ENCODE data around the gene CAPZB.

Gene CAPZB

GRCh38 chr1:19432943-19433718 lies 52.2 kb downstream of the CAPZB start:
- no peak overlapping the region for H3K4me3 ChIP-seq (ENCODE audit: low read length)
- no peak overlapping the region for H3K27ac ChIP-seq (ENCODE audit: low read length)
- H3K9me3 ChIP-seq (ENCODE audit: insufficient read depth, low read depth, low read length): no peaks in the 10 kb centered on the region
- H3K9ac ChIP-seq (ENCODE audit: low read depth, low read length): no peak overlapping the region
- peaks cover 8% of the 10 kb centered on the region; the same call in 1 of the 2 replicates for H3K4me1 ChIP-seq (ENCODE audit: insufficient read depth, low read length)
- H3K36me3 ChIP-seq (ENCODE audit: insufficient read depth, low read depth, low read length): peaks cover 30% of the 10 kb centered on the region
- no peaks in the 10 kb centered on the region for H3K27me3 ChIP-seq (ENCODE audit: insufficient read depth, low read length)

DNA sequence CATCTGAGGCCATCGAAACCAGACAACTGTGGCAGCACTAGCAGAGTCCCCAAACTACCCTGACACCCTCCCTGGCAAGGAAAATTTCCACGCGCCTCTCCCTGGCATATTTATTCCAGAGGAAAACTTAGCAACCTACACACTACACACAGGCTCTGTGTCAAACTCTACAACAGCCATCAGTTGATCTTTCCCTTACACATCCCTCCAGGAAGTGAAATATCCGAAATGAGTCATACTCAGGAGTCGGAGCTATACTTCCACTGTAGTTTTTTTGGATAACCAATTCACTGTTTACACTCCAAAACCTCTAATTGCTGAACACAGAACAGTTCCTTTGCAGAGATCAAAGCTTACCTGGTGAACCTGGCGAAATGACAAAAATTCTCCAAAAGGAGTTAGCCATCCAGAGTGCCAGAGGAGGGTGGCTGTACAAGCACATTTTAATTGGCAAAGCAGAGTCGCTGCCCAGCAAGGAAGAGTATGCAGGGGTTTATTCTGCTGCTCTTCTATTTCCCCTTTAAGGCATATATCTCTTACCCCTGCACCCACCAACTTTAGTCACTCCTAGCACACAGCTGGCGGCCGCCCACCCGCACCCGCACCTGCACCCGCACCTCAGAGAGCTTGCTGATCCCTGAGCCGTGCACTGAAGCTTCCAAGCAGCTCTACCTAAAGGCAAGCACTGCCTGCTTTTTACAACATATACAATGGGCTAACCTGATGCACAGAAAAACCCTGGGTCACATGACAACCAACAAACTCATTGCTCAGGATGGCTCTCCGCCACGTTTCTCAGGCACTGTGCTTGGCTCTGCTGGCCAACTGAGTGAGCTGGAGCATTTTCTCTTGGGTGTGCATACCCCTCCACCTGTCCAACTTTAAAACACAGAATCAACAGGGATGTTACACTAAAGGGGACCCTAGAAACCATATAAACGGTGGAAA lies 54.9 kb downstream of the CAPZB start:
- Histone ChIP-seq H3K4me3 (ENCODE audit: low read length) (no peak overlapping the region), H3K36me3 (ENCODE audit: insufficient read depth, low read depth, low read length) (0 out of 2 replicates have a peak, but pooled peaks cover 4% of the 10 kb centered on the region), H3K9me3 (ENCODE audit: insufficient read depth, low read depth, low read length) (no peaks in the 10 kb centered on the region), H3K4me1 (ENCODE audit: insufficient read depth, low read length) (peaks cover 8% of the 10 kb centered on the region; the same call in 1 of the 2 replicates), H3K9ac (ENCODE audit: low read depth, low read length) (no peak overlapping the region), H3K27ac (ENCODE audit: low read length) (no peak overlapping the region), H3K27me3 (ENCODE audit: insufficient read depth, low read length) (no peaks in the 10 kb centered on the region)

- Histone ChIP-seq H3K4me3 (ENCODE audit: low read length) (no peak overlapping the region), H3K36me3 (ENCODE audit: insufficient read depth, low read depth, low read length) (no peaks in the 10 kb centered on the region), H3K9me3 (ENCODE audit: insufficient read depth, low read depth, low read length) (no peaks in the 10 kb centered on the region), H3K27ac (ENCODE audit: low read length) (no peak overlapping the region), H3K9ac (ENCODE audit: low read depth, low read length) (no peak overlapping the region), H3K4me1 (ENCODE audit: insufficient read depth, low read length) (peaks cover 8% of the 10 kb centered on the region; the same call in 1 of the 2 replicates), H3K27me3 (ENCODE audit: insufficient read depth, low read length) (no peaks in the 10 kb centered on the region)
Observed at GRCh38 chr1:19429611-19430010, 55.7 kb downstream of the CAPZB start.

DNA sequence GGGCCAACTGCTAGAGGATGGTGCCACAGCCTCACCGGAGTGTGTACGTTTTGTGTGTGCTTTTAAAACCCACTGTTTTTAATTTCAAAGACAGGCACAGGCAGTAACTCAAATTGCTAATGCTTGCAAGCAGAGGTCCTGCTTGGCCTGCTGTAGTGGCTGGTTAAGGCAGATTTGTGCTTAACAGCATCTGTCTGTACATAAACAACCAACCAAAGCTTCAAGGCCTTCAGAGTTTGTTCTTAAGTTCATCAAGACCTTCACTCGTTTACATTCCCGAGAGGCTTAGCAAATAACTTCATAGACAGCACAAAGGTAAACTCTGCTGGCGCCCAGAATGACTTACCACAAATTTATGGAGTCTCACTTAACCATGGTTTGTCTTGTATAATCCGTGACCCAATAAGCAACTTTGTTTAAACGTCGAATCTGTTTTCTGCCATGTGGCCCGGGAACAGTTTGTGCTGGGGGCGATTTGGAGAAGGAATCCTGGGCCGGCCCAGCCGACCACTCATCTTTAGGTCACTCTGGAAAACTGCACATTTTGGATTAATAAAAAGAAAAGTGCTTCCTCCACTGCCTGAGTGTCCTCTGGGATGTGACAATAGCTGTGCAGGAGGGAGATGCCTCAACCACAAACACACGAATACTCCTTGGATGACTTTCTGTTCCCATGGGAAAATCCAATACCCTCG lies 58.1 kb downstream of the CAPZB start:
- peaks cover 8% of the 10 kb centered on the region; the same call in 1 of the 2 replicates for H3K4me1 ChIP-seq (ENCODE audit: insufficient read depth, low read length)
- H3K36me3 ChIP-seq (ENCODE audit: insufficient read depth, low read depth, low read length): no peaks in the 10 kb centered on the region
- no peak overlapping the region for H3K4me3 ChIP-seq (ENCODE audit: low read length)
- no peak overlapping the region for H3K27ac ChIP-seq (ENCODE audit: low read length)
- H3K9ac ChIP-seq (ENCODE audit: low read depth, low read length): no peak overlapping the region
- H3K27me3 ChIP-seq (ENCODE audit: insufficient read depth, low read length): no peaks in the 10 kb centered on the region
- H3K9me3 ChIP-seq (ENCODE audit: insufficient read depth, low read depth, low read length): no peaks in the 10 kb centered on the region

GRCh38 chr1:19426294-19427086 lies 58.8 kb downstream of the CAPZB start:
- Histone ChIP-seq H3K9ac (ENCODE audit: low read depth, low read length) (no peak overlapping the region), H3K27ac (ENCODE audit: low read length) (no peak overlapping the region), H3K27me3 (ENCODE audit: insufficient read depth, low read length) (no peaks in the 10 kb centered on the region), H3K4me1 (ENCODE audit: insufficient read depth, low read length) (peaks cover 8% of the 10 kb centered on the region; the same call in 1 of the 2 replicates), H3K36me3 (ENCODE audit: insufficient read depth, low read depth, low read length) (no peaks in the 10 kb centered on the region), H3K9me3 (ENCODE audit: insufficient read depth, low read depth, low read length) (no peaks in the 10 kb centered on the region), H3K4me3 (ENCODE audit: low read length) (no peak overlapping the region)

- H3K4me3 ChIP-seq (ENCODE audit: low read length): no peak overlapping the region
- no peaks in the 10 kb centered on the region for H3K27me3 ChIP-seq (ENCODE audit: insufficient read depth, low read length)
- no peak overlapping the region for H3K9ac ChIP-seq (ENCODE audit: low read depth, low read length)
- H3K36me3 ChIP-seq (ENCODE audit: insufficient read depth, low read depth, low read length): no peaks in the 10 kb centered on the region
- H3K4me1 ChIP-seq (ENCODE audit: insufficient read depth, low read length): peaks cover 5% of the 10 kb centered on the region; the same call in 1 of the 2 replicates
- no peaks in the 10 kb centered on the region for H3K9me3 ChIP-seq (ENCODE audit: insufficient read depth, low read depth, low read length)
- H3K27ac ChIP-seq (ENCODE audit: low read length): no peak overlapping the region
Observed at GRCh38 chr1:19425646-19426239, 59.6 kb downstream of the CAPZB start.

DNA sequence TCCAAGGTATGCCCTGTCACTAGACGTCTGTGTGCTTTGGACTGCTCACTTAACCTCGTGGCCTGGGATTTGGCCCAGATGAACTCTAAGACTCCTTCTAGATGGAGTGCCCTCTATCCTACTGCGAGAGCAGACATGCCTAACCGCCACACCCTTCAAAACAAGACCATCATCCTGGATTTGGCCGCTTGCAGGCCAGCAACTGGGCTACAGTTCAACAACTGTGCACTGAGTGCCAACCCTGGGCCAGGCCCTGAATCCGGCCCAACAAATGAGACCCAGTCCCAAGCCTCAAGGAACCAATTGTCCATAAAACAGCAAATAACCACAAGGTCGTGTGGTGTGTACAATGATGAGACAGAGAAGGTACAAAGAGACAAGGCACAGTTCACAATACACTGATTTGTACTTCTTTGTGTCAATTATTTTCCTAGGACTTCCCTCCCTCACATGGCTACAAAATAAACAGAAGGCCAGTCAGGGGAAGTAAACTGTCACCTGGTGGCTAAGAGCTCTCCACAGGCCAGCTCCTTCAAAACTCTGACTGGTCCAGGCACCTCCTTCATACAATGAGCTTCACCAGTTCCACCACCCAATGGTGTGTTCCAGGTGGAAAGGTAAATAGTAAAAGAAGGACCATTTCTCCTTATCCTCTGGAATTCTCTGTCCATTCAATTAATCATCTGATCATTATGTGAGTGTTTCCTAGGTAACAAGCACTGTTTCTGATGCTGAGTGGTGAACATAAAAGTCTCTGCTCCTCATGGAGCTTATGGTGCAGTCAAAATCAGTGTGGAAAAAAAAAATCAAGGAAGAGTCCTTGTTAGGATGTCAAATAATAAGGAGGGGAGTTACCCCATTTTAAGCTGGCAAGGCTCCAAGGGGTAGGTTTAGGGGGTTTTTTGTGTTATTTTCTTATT lies 60.4 kb downstream of the CAPZB start:
- H3K27ac ChIP-seq (ENCODE audit: low read length): no peak overlapping the region
- H3K27me3 ChIP-seq (ENCODE audit: insufficient read depth, low read length): no peaks in the 10 kb centered on the region
- H3K9me3 ChIP-seq (ENCODE audit: insufficient read depth, low read depth, low read length): no peaks in the 10 kb centered on the region
- no peak overlapping the region for H3K9ac ChIP-seq (ENCODE audit: low read depth, low read length)
- no peak overlapping the region for H3K4me3 ChIP-seq (ENCODE audit: low read length)
- H3K36me3 ChIP-seq (ENCODE audit: insufficient read depth, low read depth, low read length): 0 out of 2 replicates have a peak, but pooled peaks cover 1% of the 10 kb centered on the region
- no peaks in the 10 kb centered on the region for H3K4me1 ChIP-seq (ENCODE audit: insufficient read depth, low read length)

DNA sequence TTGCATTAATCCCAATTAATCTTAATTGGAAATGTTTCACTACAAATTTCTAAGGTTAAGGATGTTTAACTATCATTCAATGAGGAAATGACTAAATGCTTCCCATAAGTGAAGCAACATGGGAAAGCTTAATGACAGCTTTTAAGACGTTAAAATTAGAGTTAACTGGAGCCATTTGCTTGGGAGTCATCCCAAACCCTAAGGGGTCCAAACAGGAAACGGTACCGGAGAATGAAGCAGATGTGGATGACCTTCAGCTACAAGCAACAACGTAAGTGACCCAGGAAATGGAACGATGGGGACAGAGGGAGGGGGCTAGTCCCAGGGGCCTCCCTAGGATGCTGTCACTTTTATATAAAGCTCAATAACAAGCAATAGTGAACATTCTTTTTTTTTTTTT lies 62.2 kb downstream of the CAPZB start:
- peaks cover 19% of the 10 kb centered on the region for H3K36me3 ChIP-seq (ENCODE audit: insufficient read depth, low read depth, low read length)
- no peak overlapping the region for H3K9ac ChIP-seq (ENCODE audit: low read depth, low read length)
- no peaks in the 10 kb centered on the region for H3K27me3 ChIP-seq (ENCODE audit: insufficient read depth, low read length)
- H3K27ac ChIP-seq (ENCODE audit: low read length): no peak overlapping the region
- H3K4me1 ChIP-seq (ENCODE audit: insufficient read depth, low read length): no peaks in the 10 kb centered on the region
- H3K9me3 ChIP-seq (ENCODE audit: insufficient read depth, low read depth, low read length): no peaks in the 10 kb centered on the region
- H3K4me3 ChIP-seq (ENCODE audit: low read length): no peak overlapping the region

GRCh38 chr1:19421365-19421764 lies 64.0 kb downstream of the CAPZB start:
- H3K9ac ChIP-seq (ENCODE audit: low read depth, low read length): no peak overlapping the region
- H3K27me3 ChIP-seq (ENCODE audit: insufficient read depth, low read length): no peaks in the 10 kb centered on the region
- H3K4me3 ChIP-seq (ENCODE audit: low read length): no peak overlapping the region
- H3K9me3 ChIP-seq (ENCODE audit: insufficient read depth, low read depth, low read length): no peaks in the 10 kb centered on the region
- peaks cover 36% of the 10 kb centered on the region for H3K36me3 ChIP-seq (ENCODE audit: insufficient read depth, low read depth, low read length)
- no peaks in the 10 kb centered on the region for H3K4me1 ChIP-seq (ENCODE audit: insufficient read depth, low read length)
- H3K27ac ChIP-seq (ENCODE audit: low read length): no peak overlapping the region

GRCh38 chr1:19420606-19421005 lies 64.7 kb downstream of the CAPZB start:
- Histone ChIP-seq H3K4me1 (ENCODE audit: insufficient read depth, low read length) (no peaks in the 10 kb centered on the region), H3K36me3 (ENCODE audit: insufficient read depth, low read depth, low read length) (peaks cover 40% of the 10 kb centered on the region), H3K27me3 (ENCODE audit: insufficient read depth, low read length) (no peaks in the 10 kb centered on the region), H3K27ac (ENCODE audit: low read length) (no peak overlapping the region), H3K4me3 (ENCODE audit: low read length) (no peak overlapping the region), H3K9ac (ENCODE audit: low read depth, low read length) (no peak overlapping the region), H3K9me3 (ENCODE audit: insufficient read depth, low read depth, low read length) (no peaks in the 10 kb centered on the region)

Data from iPS-20b (cell line).